Colonic mucosa (tissue), 4 donors: ENCODE results near the gene KCTD19. TPM values are rescaled to one million over a fixed set of nuclear protein-coding genes. Genes with fewer than 3 reads are reported as not detected.
A peak's percentile ranks its signal among the peaks of the same experiment; 100 is the strongest.
"Not testable (repeated sequence)": the region's sequence is repeated elsewhere in the genome, so short reads cannot be mapped to it uniquely, and the experiment has no call there.

Experiments
- DNase-seq: peaks from one replicate; pipeline ENCODE4 v3.0.0-alpha.2; 2020
- H3K27ac ChIP-seq: fragments of 200-600 bp; one replicate; pipeline ENCODE4 v1.8.0; 2021
- H3K27me3 ChIP-seq: fragments of 200-600 bp; one replicate; pipeline ENCODE4 v1.8.0; 2021
- H3K36me3 ChIP-seq: fragments of 200-600 bp; one replicate; pipeline ENCODE4 v1.8.0; 2021
- H3K4me1 ChIP-seq: fragments of 200-600 bp; one replicate; pipeline ENCODE4 v1.8.0; 2021; ENCODE audit warnings: mild to moderate bottlenecking
- H3K4me3 ChIP-seq: fragments of 200-600 bp; one replicate; pipeline ENCODE4 v1.8.0; 2021
- H3K9ac ChIP-seq, 2 donors: one replicate each; pipeline ENCODE4 v1.7.0; 2013; ENCODE audit warnings: control low read depth in 2 of 2, low read depth in 2 of 2, low read length in 2 of 2
- H3K9me3 ChIP-seq: fragments of 200-600 bp; one replicate; pipeline ENCODE4 v1.8.0; 2021
- intact Hi-C: fragments of 100-400 bp; cut with DNase I; formaldehyde crosslinking; loops from one replicate; pipeline ENCODE4 v1.14.1; 2022
- total RNA-seq, 2 donors: library from RNA; stranded (reverse); fragmentation: NEBNext Ultra II Directional in 1 of 2; extraction: Animal tissue kit (Norgen Biotek cat#: 25700) in 1 of 2; gene quantifications; one replicate each; pipeline ENCODE4 v1.2.1, GENCODE V29; 2021
- TF ChIP-seq, protein P1 (sequence below): fragments of 200-600 bp; IDR thresholded peaks from one replicate; pipeline ENCODE4 v1.8.0; 2022; ENCODE audit warnings: antibody characterized with exemption, mild to moderate bottlenecking
- donor health status: healthy.
- donor health status: DM: no; HTN: no; CAD: no.
- donor health status: DM: no; HTN: no; CAD: no.

The KCTD19 gene
- under 1 TPM in 1 of 2 donors, not detected in 1; 0.24 TPM for total RNA-seq

- no peak within 1 kb of the TSS for H3K27ac ChIP-seq
- peaks cover 5% of the 10 kb centered on the region for H3K4me1 ChIP-seq
- peaks cover 4% of the 10 kb centered on the region for H3K27me3 ChIP-seq
- DNase-seq, result peak; percentile 77
- H3K9me3 ChIP-seq, result no peaks in the 10 kb centered on the region
- TF ChIP-seq, protein P1, sequence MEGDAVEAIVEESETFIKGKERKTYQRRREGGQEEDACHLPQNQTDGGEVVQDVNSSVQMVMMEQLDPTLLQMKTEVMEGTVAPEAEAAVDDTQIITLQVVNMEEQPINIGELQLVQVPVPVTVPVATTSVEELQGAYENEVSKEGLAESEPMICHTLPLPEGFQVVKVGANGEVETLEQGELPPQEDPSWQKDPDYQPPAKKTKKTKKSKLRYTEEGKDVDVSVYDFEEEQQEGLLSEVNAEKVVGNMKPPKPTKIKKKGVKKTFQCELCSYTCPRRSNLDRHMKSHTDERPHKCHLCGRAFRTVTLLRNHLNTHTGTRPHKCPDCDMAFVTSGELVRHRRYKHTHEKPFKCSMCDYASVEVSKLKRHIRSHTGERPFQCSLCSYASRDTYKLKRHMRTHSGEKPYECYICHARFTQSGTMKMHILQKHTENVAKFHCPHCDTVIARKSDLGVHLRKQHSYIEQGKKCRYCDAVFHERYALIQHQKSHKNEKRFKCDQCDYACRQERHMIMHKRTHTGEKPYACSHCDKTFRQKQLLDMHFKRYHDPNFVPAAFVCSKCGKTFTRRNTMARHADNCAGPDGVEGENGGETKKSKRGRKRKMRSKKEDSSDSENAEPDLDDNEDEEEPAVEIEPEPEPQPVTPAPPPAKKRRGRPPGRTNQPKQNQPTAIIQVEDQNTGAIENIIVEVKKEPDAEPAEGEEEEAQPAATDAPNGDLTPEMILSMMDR, result no peak
- H3K36me3 ChIP-seq, result no peaks in the 10 kb centered on the region
- intact Hi-C loops, result no loop called here
- peak within 1 kb of the TSS; percentile 36 for H3K4me3 ChIP-seq
- peak within 1 kb of the TSS in 1 of 2 donors; percentile 46 for H3K9ac ChIP-seq
Measured at GRCh38 chr16:67326472-67327309, at the start of gene KCTD19, which contains the start of gene LRRC36. Gene KCTD19, minus strand, starts transcription at chr16:67326741. Its CDS starts 34 bp downstream, at chr16:67326707. Gene LRRC36, plus strand, starts transcription at chr16:67326815. Its CDS starts 48 bp downstream, at chr16:67326863.

DNA sequence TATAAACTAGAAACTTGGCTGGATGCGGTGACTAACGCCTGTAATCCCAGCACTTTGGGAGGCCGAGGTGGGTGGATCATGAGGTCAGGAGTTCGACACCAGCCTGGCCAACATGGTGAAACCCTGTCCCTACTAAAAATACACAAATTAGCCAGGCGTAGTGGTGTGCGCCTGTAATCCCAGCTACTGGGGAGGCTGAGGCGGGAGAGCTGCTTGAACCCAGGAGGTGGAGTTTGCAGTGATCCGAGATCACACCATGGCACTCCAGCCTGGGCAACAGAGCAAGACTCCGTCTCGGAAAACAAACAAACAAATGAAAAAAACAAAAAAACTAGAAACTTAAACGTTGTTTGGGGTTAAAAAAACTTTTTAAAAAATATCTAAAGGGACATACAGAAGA is 49.5 kb upstream of the KCTD19 start:
- H3K9ac ChIP-seq, H3K4me3 ChIP-seq, DNase-seq, H3K9me3 ChIP-seq, intact Hi-C loops, H3K4me1 ChIP-seq, H3K27me3 ChIP-seq, H3K27ac ChIP-seq, H3K36me3 ChIP-seq: not testable (repeated sequence)

- Histone ChIP-seq H3K27me3 (no peaks in the 10 kb centered on the region), H3K4me1 (no peaks in the 10 kb centered on the region), H3K9ac (no peak overlapping the region), H3K4me3 (no peak overlapping the region), H3K36me3 (no peaks in the 10 kb centered on the region), H3K9me3 (no peaks in the 10 kb centered on the region), H3K27ac (no peak overlapping the region)
- TF ChIP-seq, protein P1, result no peak
- intact Hi-C loops, result no loop called here
- no peak for DNase-seq
Measured at GRCh38 chr16:67372664-67373063, 46.1 kb upstream of the KCTD19 start.

- H3K27ac ChIP-seq, result peak overlapping the region; percentile 39
- intact Hi-C loops, result no loop called here
- no peak overlapping the region for H3K9ac ChIP-seq
- H3K4me3 ChIP-seq, result no peak overlapping the region
- H3K4me1 ChIP-seq, result no peaks in the 10 kb centered on the region
- no peaks in the 10 kb centered on the region for H3K27me3 ChIP-seq
- no peaks in the 10 kb centered on the region for H3K9me3 ChIP-seq
- TF ChIP-seq, protein P1, result no peak
- peak; percentile 33 for DNase-seq
- no peaks in the 10 kb centered on the region for H3K36me3 ChIP-seq
Measured at GRCh38 chr16:67370661-67371060, 44.1 kb upstream of the KCTD19 start.

DNA sequence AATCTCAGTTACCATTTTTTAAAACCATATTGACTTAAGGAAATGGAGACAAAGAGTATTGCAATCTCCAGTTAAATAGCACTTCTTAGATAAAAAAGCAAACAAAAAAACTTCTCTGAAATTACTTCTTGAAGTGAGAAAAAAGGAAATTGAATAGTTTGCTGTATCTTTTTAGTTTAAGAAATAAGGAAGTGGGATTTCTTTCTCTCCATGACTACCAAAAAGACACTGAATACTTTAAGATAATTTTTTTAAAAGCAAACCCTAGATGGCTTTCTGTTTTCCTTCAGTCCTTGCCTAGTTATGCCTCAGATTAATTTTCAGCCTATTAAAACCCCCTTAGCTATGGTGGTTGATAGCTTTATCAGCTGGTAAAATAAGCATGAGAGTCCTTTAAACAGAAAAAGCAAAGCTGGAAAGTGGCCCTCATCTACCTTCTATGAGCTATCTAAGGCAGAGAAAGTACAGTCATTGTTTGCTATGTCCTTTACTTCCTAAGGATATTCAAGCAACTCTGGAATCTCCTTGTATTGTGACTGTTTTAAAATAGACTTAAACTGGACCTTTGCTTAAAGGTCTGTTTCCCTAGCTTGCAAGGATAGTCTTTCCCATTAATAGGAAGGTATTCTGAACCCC is 38.2 kb upstream of the KCTD19 start:
- Histone ChIP-seq H3K27me3 (no peaks in the 10 kb centered on the region), H3K36me3 (no peaks in the 10 kb centered on the region), H3K4me3 (no peak overlapping the region), H3K27ac (peak overlapping the region; percentile 10), H3K9me3 (no peaks in the 10 kb centered on the region), H3K4me1 (no peaks in the 10 kb centered on the region), H3K9ac (no peak overlapping the region)
- intact Hi-C loops, result no loop called here
- TF ChIP-seq, protein P1, result no peak
- no peak for DNase-seq
